MG63 (cell line): ENCODE results near the gene CNDP1. TPM values are rescaled to one million over a fixed set of nuclear protein-coding genes. Genes with fewer than 3 reads are reported as not detected.
"Not testable (repeated sequence)": the region's sequence is repeated elsewhere in the genome, so short reads cannot be mapped to it uniquely, and the experiment has no call there.

ENCODE experiments used
- DNase-seq: peaks from one replicate; pipeline ENCODE4 v3.0.0-alpha.2; 2020
- H3K27me3 ChIP-seq: fragments of 250-450 bp; sonication (Bioruptor Pico); 2 replicates; pipeline ENCODE4 v1.5.1; 2020; ENCODE audit warnings: mild to moderate bottlenecking, moderate library complexity
- H3K36me3 ChIP-seq: fragments of 250-450 bp; sonication (Bioruptor Pico); 2 replicates; pipeline ENCODE4 v1.5.1; 2020; ENCODE audit warnings: mild to moderate bottlenecking, moderate library complexity
- H3K4me3 ChIP-seq: fragments of 250-450 bp; sonication (Bioruptor Pico); 2 replicates; pipeline ENCODE4 v1.5.1; 2020; ENCODE audit warnings: mild to moderate bottlenecking, moderate library complexity
- H3K9me3 ChIP-seq: fragments of 250-450 bp; sonication (Bioruptor Pico); 2 replicates; pipeline ENCODE4 v1.5.1; 2020; ENCODE audit warnings: mild to moderate bottlenecking, moderate library complexity
- total RNA-seq: library from RNA; depleted of rRNA; stranded (reverse); fragments of >200 nt; shearing (Covaris generic); gene quantifications from 2 replicates; pipeline ENCODE4 v1.2.3, GENCODE V29; 2014; ENCODE audit warnings: low replicate concordance

CNDP1 gene
- total RNA-seq, 1 experiment from 2014 or later = not detected

- Histone ChIP-seq H3K4me3 (no peak overlapping the region), H3K9me3 (no peaks in the 10 kb centered on the region), H3K27me3 (no peaks in the 10 kb centered on the region), H3K36me3 (peaks cover 31% of the 10 kb centered on the region)
- DNase-seq = no peak
Measured at GRCh38 chr18:74500372-74500771, 33.9 kb upstream of the CNDP1 start.

GRCh38 chr18:74500774-74501173, 33.5 kb upstream of the CNDP1 start:
- not testable (repeated sequence) for H3K9me3 ChIP-seq, DNase-seq, H3K27me3 ChIP-seq, H3K4me3 ChIP-seq
- peaks cover 32% of the 10 kb centered on the region for H3K36me3 ChIP-seq

GRCh38 chr18:74501386-74501785, 32.9 kb upstream of the CNDP1 start:
- H3K4me3 ChIP-seq = no peak overlapping the region
- no peaks in the 10 kb centered on the region for H3K27me3 ChIP-seq
- no peaks in the 10 kb centered on the region for H3K9me3 ChIP-seq
- peaks cover 38% of the 10 kb centered on the region for H3K36me3 ChIP-seq
- no peak for DNase-seq

GRCh38 chr18:74503137-74503536, 31.2 kb upstream of the CNDP1 start:
- no peak for DNase-seq
- Histone ChIP-seq H3K9me3 (no peaks in the 10 kb centered on the region), H3K27me3 (no peaks in the 10 kb centered on the region), H3K4me3 (no peak overlapping the region), H3K36me3 (peaks cover 38% of the 10 kb centered on the region)

- DNase-seq = no peak
- Histone ChIP-seq H3K4me3 (no peak overlapping the region), H3K36me3 (peaks cover 37% of the 10 kb centered on the region), H3K27me3 (no peaks in the 10 kb centered on the region), H3K9me3 (no peaks in the 10 kb centered on the region)
Measured at GRCh38 chr18:74505776-74506175, 28.5 kb upstream of the CNDP1 start.

GRCh38 chr18:74506448-74507084, 27.7 kb upstream of the CNDP1 start:
- H3K36me3 ChIP-seq = peaks cover 37% of the 10 kb centered on the region
- DNase-seq = no peak
- no peak overlapping the region for H3K4me3 ChIP-seq
- H3K27me3 ChIP-seq = no peaks in the 10 kb centered on the region
- no peaks in the 10 kb centered on the region for H3K9me3 ChIP-seq

- H3K27me3 ChIP-seq = no peaks in the 10 kb centered on the region
- H3K36me3 ChIP-seq = peaks cover 32% of the 10 kb centered on the region
- no peak for DNase-seq
- H3K9me3 ChIP-seq = no peaks in the 10 kb centered on the region
- H3K4me3 ChIP-seq = no peak overlapping the region
Measured at GRCh38 chr18:74507097-74507881, 27.0 kb upstream of the CNDP1 start.

- H3K4me3 ChIP-seq = no peak overlapping the region
- no peaks in the 10 kb centered on the region for H3K9me3 ChIP-seq
- no peak for DNase-seq
- peaks cover 30% of the 10 kb centered on the region for H3K36me3 ChIP-seq
- H3K27me3 ChIP-seq = no peaks in the 10 kb centered on the region
Measured at GRCh38 chr18:74507927-74508326, 26.4 kb upstream of the CNDP1 start.

GRCh38 chr18:74508366-74508765, 25.9 kb upstream of the CNDP1 start:
- Histone ChIP-seq H3K9me3 (no peaks in the 10 kb centered on the region), H3K36me3 (peaks cover 27% of the 10 kb centered on the region), H3K4me3 (no peak overlapping the region), H3K27me3 (no peaks in the 10 kb centered on the region)
- no peak for DNase-seq

- Histone ChIP-seq H3K36me3 (peaks cover 25% of the 10 kb centered on the region), H3K9me3 (no peaks in the 10 kb centered on the region), H3K4me3 (no peak overlapping the region), H3K27me3 (no peaks in the 10 kb centered on the region)
- DNase-seq = no peak
Measured at GRCh38 chr18:74508821-74509225, 25.5 kb upstream of the CNDP1 start.

- no peaks in the 10 kb centered on the region for H3K27me3 ChIP-seq
- H3K4me3 ChIP-seq = no peak overlapping the region
- DNase-seq = no peak
- H3K9me3 ChIP-seq = no peaks in the 10 kb centered on the region
- H3K36me3 ChIP-seq = peaks cover 25% of the 10 kb centered on the region
Measured at GRCh38 chr18:74509856-74510769, 24.2 kb upstream of the CNDP1 start.

- no peak for DNase-seq
- Histone ChIP-seq H3K27me3 (no peaks in the 10 kb centered on the region), H3K4me3 (no peak overlapping the region), H3K36me3 (peaks cover 25% of the 10 kb centered on the region), H3K9me3 (no peaks in the 10 kb centered on the region)
Measured at GRCh38 chr18:74510770-74511095, 23.6 kb upstream of the CNDP1 start.

- H3K36me3 ChIP-seq = peaks cover 17% of the 10 kb centered on the region
- no peaks in the 10 kb centered on the region for H3K27me3 ChIP-seq
- no peak for DNase-seq
- H3K9me3 ChIP-seq = no peaks in the 10 kb centered on the region
- H3K4me3 ChIP-seq = no peak overlapping the region
Measured at GRCh38 chr18:74511823-74512222, 22.5 kb upstream of the CNDP1 start.

- no peak overlapping the region for H3K4me3 ChIP-seq
- peaks cover 17% of the 10 kb centered on the region for H3K36me3 ChIP-seq
- no peaks in the 10 kb centered on the region for H3K9me3 ChIP-seq
- no peak for DNase-seq
- no peaks in the 10 kb centered on the region for H3K27me3 ChIP-seq
Measured at GRCh38 chr18:74512321-74513053, 21.8 kb upstream of the CNDP1 start.

- Histone ChIP-seq H3K36me3 (peaks cover 17% of the 10 kb centered on the region), H3K4me3 (no peak overlapping the region), H3K27me3 (no peaks in the 10 kb centered on the region), H3K9me3 (no peaks in the 10 kb centered on the region)
- DNase-seq = no peak
Measured at GRCh38 chr18:74513149-74513882, 21.0 kb upstream of the CNDP1 start.

GRCh38 chr18:74513883-74514205, 20.5 kb upstream of the CNDP1 start:
- Histone ChIP-seq H3K36me3 (peaks cover 14% of the 10 kb centered on the region), H3K9me3 (no peaks in the 10 kb centered on the region)

More at GRCh38 chr18:74513883-74514205, 20.5 kb upstream of the CNDP1 start:
- H3K4me3 ChIP-seq = no peak overlapping the region
- DNase-seq = no peak
- no peaks in the 10 kb centered on the region for H3K27me3 ChIP-seq
